ENCODE results near the gene AGBL4.

GRCh38 chr1:49337251-49337650 lies 686.5 kb downstream of the AGBL4 start:
- TF ChIP-seq TAF1 (IDR thresholded peaks at IDR 0.05; ENCODE audit: borderline replicate concordance, low read depth, low read length) (no peak), POLR2A (IDR thresholded peaks at IDR 0.05; ENCODE audit: low read depth, low read length) (no peak)

Data from GM12892 (cell line).